HEK293 (cell line): ENCODE results near the gene CACNA1D.

Experiments used
- CTCF ChIA-PET: fragments of 350-600 bp; formaldehyde crosslinking; extraction: SDS; loops from one replicate; lab custom pipeline; 2021; ENCODE audit warnings: antibody characterized with exemption; lab: Yijun Ruan, JAX
- POLR2A ChIA-PET: fragments of 300-600 bp; formaldehyde crosslinking; extraction: SDS; loops from one replicate; lab custom pipeline; 2020; ENCODE audit warnings: antibody characterized with exemption, inconsistent platforms; lab: Yijun Ruan, JAX
- H3K27ac ChIP-seq: fragments of 200-500 bp; sonication (Bioruptor generic); 2 replicates; pipeline ENCODE4 v1.5.1; 2014; ENCODE audit warnings: low read depth, low read length, control low read depth, inconsistent platforms; ENCODE audit errors: extremely low read depth
- H3K36me3 ChIP-seq, 2 experiments: fragments of 200-500 bp in 1 of 2; sonication (Bioruptor generic) in 1 of 2; 1 replicate in 1 of 2; 2 replicates in 1 of 2; pipeline ENCODE4 v1.5.1; 2014 to 2017; ENCODE audit warnings: inconsistent platforms in 2 of 2, low read length in 2 of 2; ENCODE audit not compliant: control insufficient read depth in 2 of 2, insufficient read depth in 1 of 2
- H3K4me1 ChIP-seq: fragments of 200-500 bp; sonication (Bioruptor generic); 2 replicates; pipeline ENCODE4 v1.5.1; 2014; ENCODE audit warnings: mild to moderate bottlenecking, low read length, inconsistent platforms; ENCODE audit not compliant: control insufficient read depth, insufficient read depth
- H3K4me3 ChIP-seq: 2 replicates; pipeline ENCODE4 v1.5.1; 2011; ENCODE audit warnings: low read depth, mild to moderate bottlenecking, control low read depth, low read length, moderate library complexity
- H3K9me3 ChIP-seq: fragments of 200-500 bp; sonication (Bioruptor generic); 2 replicates; pipeline ENCODE4 v1.5.1; 2014; ENCODE audit warnings: low read depth, low read length, inconsistent platforms; ENCODE audit not compliant: control insufficient read depth, insufficient read depth
- EGR2 ChIP-seq: fragments of 450-650 bp; formaldehyde crosslinking; IDR thresholded peaks from 2 replicates; pipeline ENCODE4 v1.5.1; 2016; ENCODE audit warnings: low read depth, missing biosample characterization, missing genetic modification characterization
- GLIS1 ChIP-seq: fragments of 450-650 bp; formaldehyde crosslinking; IDR thresholded peaks from 2 replicates; pipeline ENCODE4 v1.5.1; 2016; ENCODE audit warnings: missing biosample characterization, missing genetic modification characterization
- HOXC10 ChIP-seq: sonication (generic); formaldehyde crosslinking; IDR thresholded peaks from 2 replicates; pipeline ENCODE4 v1.8.1; 2023; ENCODE audit warnings: mild to moderate bottlenecking, missing genetic modification reagents
- MEIS1 ChIP-seq: sonication (generic); formaldehyde crosslinking; IDR thresholded peaks from 2 replicates; pipeline ENCODE4 v1.8.1; 2022; ENCODE audit warnings: missing genetic modification reagents, mild to moderate bottlenecking, borderline replicate concordance
- OSR2 ChIP-seq: fragments of 450-650 bp; formaldehyde crosslinking; IDR thresholded peaks from 2 replicates; pipeline ENCODE4 v1.5.1; 2016; ENCODE audit warnings: missing biosample characterization, missing genetic modification characterization
- RBAK ChIP-seq: fragments of 450-650 bp; formaldehyde crosslinking; IDR thresholded peaks from 2 replicates; pipeline ENCODE4 v1.5.1; 2016; ENCODE audit warnings: missing biosample characterization, missing genetic modification characterization
- ZBTB49 ChIP-seq: fragments of 450-650 bp; formaldehyde crosslinking; IDR thresholded peaks from 2 replicates; pipeline ENCODE4 v1.5.1; 2016; ENCODE audit warnings: missing biosample characterization, missing genetic modification characterization, low read depth
- ZBTB7A ChIP-seq: fragments of 450-650 bp; formaldehyde crosslinking; IDR thresholded peaks from 2 replicates; pipeline ENCODE4 v1.5.1; 2016; ENCODE audit warnings: low read depth, missing biosample characterization, missing genetic modification characterization
- ZFHX2 ChIP-seq: fragments of 450-650 bp; formaldehyde crosslinking; conservative IDR thresholded peaks from 2 replicates; pipeline ENCODE4 v1.5.1; 2016; ENCODE audit warnings: missing biosample characterization, missing genetic modification characterization
- ZIC2 ChIP-seq: fragments of 450-650 bp; formaldehyde crosslinking; IDR thresholded peaks from 2 replicates; pipeline ENCODE4 v1.5.1; 2016; ENCODE audit warnings: missing biosample characterization, missing genetic modification characterization
- ZNF138 ChIP-seq: fragments of 450-650 bp; formaldehyde crosslinking; IDR thresholded peaks from 2 replicates; pipeline ENCODE4 v1.5.1; 2016; ENCODE audit warnings: missing biosample characterization, missing genetic modification characterization, borderline replicate concordance
- ZNF19 ChIP-seq: fragments of 450-650 bp; formaldehyde crosslinking; IDR thresholded peaks from 2 replicates; pipeline ENCODE4; 2016; ENCODE audit warnings: missing biosample characterization, missing genetic modification characterization, low read depth
- ZNF221 ChIP-seq: fragments of 450-650 bp; formaldehyde crosslinking; IDR thresholded peaks from 2 replicates; pipeline ENCODE4 v1.5.1; 2017; ENCODE audit warnings: missing biosample characterization, missing genetic modification characterization, borderline replicate concordance
- ZNF223 ChIP-seq: fragments of 450-650 bp; formaldehyde crosslinking; IDR thresholded peaks from 2 replicates; pipeline ENCODE4 v1.5.1; 2016; ENCODE audit warnings: missing biosample characterization, missing genetic modification characterization
- ZNF23 ChIP-seq: fragments of 450-650 bp; formaldehyde crosslinking; IDR thresholded peaks from 2 replicates; pipeline ENCODE4 v1.5.1; 2016; ENCODE audit warnings: missing biosample characterization, missing genetic modification characterization, borderline replicate concordance
- ZNF341 ChIP-seq: fragments of 450-650 bp; formaldehyde crosslinking; IDR thresholded peaks from 2 replicates; pipeline ENCODE4; 2016; ENCODE audit warnings: low read depth, missing biosample characterization, missing genetic modification characterization
- ZNF362 ChIP-seq: fragments of 450-650 bp; formaldehyde crosslinking; IDR thresholded peaks from 2 replicates; pipeline ENCODE4 v1.5.1; 2016; ENCODE audit warnings: missing biosample characterization, missing genetic modification characterization
- ZNF530 ChIP-seq: fragments of 450-650 bp; formaldehyde crosslinking; IDR thresholded peaks from 2 replicates; pipeline ENCODE4 v1.5.1; 2016; ENCODE audit warnings: low read depth, missing biosample characterization, missing genetic modification characterization
- ZNF548 ChIP-seq: fragments of 450-650 bp; formaldehyde crosslinking; IDR thresholded peaks from 2 replicates; pipeline ENCODE4 v1.5.1; 2016; ENCODE audit warnings: missing biosample characterization, missing genetic modification characterization
- ZNF555 ChIP-seq: fragments of 450-650 bp; formaldehyde crosslinking; conservative IDR thresholded peaks from 2 replicates; pipeline ENCODE4 v1.5.1; 2017; ENCODE audit warnings: missing biosample characterization, mild to moderate bottlenecking, missing genetic modification characterization, inconsistent platforms
- ZNF560 ChIP-seq: fragments of 450-650 bp; formaldehyde crosslinking; IDR thresholded peaks from 2 replicates; pipeline ENCODE4 v1.5.1; 2017; ENCODE audit warnings: missing biosample characterization, missing genetic modification characterization, borderline replicate concordance
- ZNF645 ChIP-seq: fragments of 450-650 bp; formaldehyde crosslinking; IDR thresholded peaks from 2 replicates; pipeline ENCODE4; 2016; ENCODE audit warnings: missing biosample characterization, missing genetic modification characterization
- ZNF768 ChIP-seq: fragments of 450-650 bp; formaldehyde crosslinking; IDR thresholded peaks from 2 replicates; pipeline ENCODE4 v1.5.1; 2018; ENCODE audit warnings: missing biosample characterization, mild to moderate bottlenecking, missing genetic modification characterization
- ZSCAN30 ChIP-seq: fragments of 450-650 bp; IDR thresholded peaks from 2 replicates; pipeline ENCODE4 v1.5.1; 2018; ENCODE audit warnings: missing biosample characterization, mild to moderate bottlenecking, missing genetic modification characterization, moderate library complexity

Gene CACNA1D

GRCh38 chr3:53763353-53763752 lies 268.9 kb downstream of the CACNA1D start:
- CTCF ChIA-PET: no interaction called here
- Histone ChIP-seq H3K27ac (no peak overlapping the region), H3K36me3 (no peaks in the 10 kb centered on the region), H3K9me3 (no peaks in the 10 kb centered on the region), H3K4me3 (no peak overlapping the region), H3K4me1 (no peaks in the 10 kb centered on the region)
- peak; percentile 50; the same call in 1 of the 2 replicates for TF ChIP-seq EGR2 (tag by site-specific recombination)
- TF ChIP-seq ZNF560: no peak
- TF ChIP-seq ZNF362 (tag by site-specific recombination): no peak
- TF ChIP-seq ZFHX2 (tag by site-specific recombination): peak; percentile 25
- TF ChIP-seq, all 188 proteins: peak for 2
- POLR2A ChIA-PET: no interaction called here

GRCh38 chr3:53764026-53764775 lies 269.8 kb downstream of the CACNA1D start:
- Histone ChIP-seq H3K36me3 (no peaks in the 10 kb centered on the region), H3K27ac (no peak overlapping the region), H3K4me3 (no peak overlapping the region), H3K9me3 (no peaks in the 10 kb centered on the region), H3K4me1 (no peaks in the 10 kb centered on the region)
- TF ChIP-seq RBAK (tag by site-specific recombination) (no peak), ZNF23 (tag by site-specific recombination) (no peak), ZNF768 (tag by site-specific recombination) (no peak), ZNF645 (no peak), ZNF223 (tag by site-specific recombination) (no peak), ZIC2 (tag by site-specific recombination) (no peak), ZNF221 (no peak), ZNF138 (no peak), ZBTB7A (no peak), ZSCAN30 (tag by site-specific recombination) (no peak), ZBTB49 (no peak), OSR2 (tag by site-specific recombination) (no peak), HOXC10 (CRISPR knock-in tag) (no peak), MEIS1 (CRISPR knock-in tag) (no peak), ZNF548 (tag by site-specific recombination) (no peak)
- POLR2A ChIA-PET: no interaction called here
- CTCF ChIA-PET: no interaction called here

- no peak overlapping the region for H3K27ac ChIP-seq
- H3K9me3 ChIP-seq: no peaks in the 10 kb centered on the region
- CTCF ChIA-PET: interaction anchor here (0.5 kb wide), 1 partner anchor 661 kb away, joined by 3 read pairs; no protein-coding TSS in a partner anchor
- TF ChIP-seq ZNF555 (tag by site-specific recombination): no peak
- TF ChIP-seq ZNF548 (tag by site-specific recombination): no peak
- TF ChIP-seq ZNF19 (tag by site-specific recombination): no peak
- no peak for TF ChIP-seq ZNF530
- TF ChIP-seq GLIS1 (tag by site-specific recombination): no peak
- TF ChIP-seq ZNF341 (tag by site-specific recombination): no peak
- H3K36me3 ChIP-seq: no peaks in the 10 kb centered on the region
- no peak overlapping the region for H3K4me3 ChIP-seq
- POLR2A ChIA-PET: no interaction called here
- no peaks in the 10 kb centered on the region for H3K4me1 ChIP-seq
These were observed 271.3 kb downstream of the CACNA1D start for GRCh38 chr3:53765753-53766152.
